ENCODE measurements around the gene PPP1R3F.
"Not testable (repeated sequence)": the region's sequence is repeated elsewhere in the genome, so short reads cannot be mapped to it uniquely, and the experiment has no call there.

Gene PPP1R3F

GRCh38 chrX:49322266-49322665 lies 52.7 kb downstream of the PPP1R3F start:
- DNase-seq, result not testable (repeated sequence)

GRCh38 chrX:49323735-49324134 lies 54.1 kb downstream of the PPP1R3F start:
- DNase-seq, result not testable (repeated sequence)

GRCh38 chrX:49330421-49330820 lies 60.8 kb downstream of the PPP1R3F start:
- DNase-seq, result not testable (repeated sequence)

- DNase-seq, result not testable (repeated sequence)
Observed at GRCh38 chrX:49331282-49331681, 61.7 kb downstream of the PPP1R3F start, which contains the start of gene GAGE13. TSS of gene GAGE13 (plus strand) at chrX:49331582. CDS start at chrX:49332738, 1,156 bp downstream.

GRCh38 chrX:49331841-49332240 lies 62.2 kb downstream of the PPP1R3F start:
- DNase-seq, result not testable (repeated sequence)
